LNCaP clone FGC (cell line): ENCODE measurements around the gene ATG9B.

Experiments
- DNase-seq: peaks from one replicate; pipeline ENCODE4 v3.0.0-alpha.2; 2011; ENCODE audit warnings: low read depth
- H3K4me3 ChIP-seq: 2 replicates; pipeline ENCODE4 v1.5.1; 2011; ENCODE audit warnings: mild to moderate bottlenecking, low read depth, low read length, control low read depth
- CTCF ChIP-seq: IDR thresholded peaks from 2 replicates; pipeline ENCODE4 v1.5.1; 2012; ENCODE audit warnings: mild to moderate bottlenecking; ENCODE audit not compliant: control insufficient read depth, insufficient read depth; ENCODE audit errors: extremely low read depth

Gene ATG9B

GRCh38 chr7:151010307-151011096 lies 13.8 kb downstream of the ATG9B start:
- TF ChIP-seq CTCF = no peak
- no peak overlapping the region for H3K4me3 ChIP-seq
- no peak for DNase-seq

- TF ChIP-seq CTCF = no peak
- no peak for DNase-seq
- no peak overlapping the region for H3K4me3 ChIP-seq
Observed at GRCh38 chr7:151010037-151010306, 14.3 kb downstream of the ATG9B start.

GRCh38 chr7:151009327-151010036 lies 14.8 kb downstream of the ATG9B start:
- TF ChIP-seq CTCF = no peak
- H3K4me3 ChIP-seq = no peak overlapping the region
- no peak for DNase-seq

GRCh38 chr7:151008511-151009323 lies 15.6 kb downstream of the ATG9B start:
- no peak for DNase-seq

GRCh38 chr7:151008143-151008510 lies 16.2 kb downstream of the ATG9B start:
- DNase-seq = no peak
- no peak for TF ChIP-seq CTCF

More at GRCh38 chr7:151008511-151009323, 15.6 kb downstream of the ATG9B start:
- peak; percentile 25 for TF ChIP-seq CTCF
- H3K4me3 ChIP-seq = no peak overlapping the region

GRCh38 chr7:151007469-151007898 lies 16.8 kb downstream of the ATG9B start:
- no peak for DNase-seq
- TF ChIP-seq CTCF = no peak
- H3K4me3 ChIP-seq = no peak overlapping the region

More at GRCh38 chr7:151008143-151008510, 16.2 kb downstream of the ATG9B start:
- H3K4me3 ChIP-seq = no peak overlapping the region
